Measurements from ENCODE around the gene IRS2. TPM values are rescaled to one million over a fixed set of nuclear protein-coding genes. Genes with fewer than 3 reads are reported as not detected.

IRS2 gene
- total RNA-seq, 6 donors from 2014 or later = 31.8 to 67.9 (median 46.4) TPM

DNA sequence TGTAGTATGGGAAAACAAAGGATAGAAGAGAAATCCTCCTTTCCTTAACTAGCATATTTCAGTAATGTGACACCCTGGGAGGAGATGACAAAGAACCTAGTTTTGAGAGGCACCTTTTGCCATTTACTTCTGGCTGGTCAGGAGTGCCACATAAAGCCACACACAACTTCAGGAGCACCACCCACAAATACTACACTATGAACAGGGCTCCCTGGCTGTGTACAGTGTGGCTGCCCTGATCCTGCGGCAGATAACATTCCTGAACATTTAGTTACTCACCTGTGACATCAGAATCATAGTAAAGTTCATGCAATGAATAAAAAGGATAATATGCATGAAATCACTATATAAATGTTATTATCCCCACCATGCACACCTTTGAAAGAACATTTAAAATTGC lies 17.4 kb upstream of the IRS2 start:
- TF ChIP-seq POLR2A (IDR thresholded peaks at IDR 0.05) = no peak
- no peak overlapping the region for H3K27ac ChIP-seq

DNA sequence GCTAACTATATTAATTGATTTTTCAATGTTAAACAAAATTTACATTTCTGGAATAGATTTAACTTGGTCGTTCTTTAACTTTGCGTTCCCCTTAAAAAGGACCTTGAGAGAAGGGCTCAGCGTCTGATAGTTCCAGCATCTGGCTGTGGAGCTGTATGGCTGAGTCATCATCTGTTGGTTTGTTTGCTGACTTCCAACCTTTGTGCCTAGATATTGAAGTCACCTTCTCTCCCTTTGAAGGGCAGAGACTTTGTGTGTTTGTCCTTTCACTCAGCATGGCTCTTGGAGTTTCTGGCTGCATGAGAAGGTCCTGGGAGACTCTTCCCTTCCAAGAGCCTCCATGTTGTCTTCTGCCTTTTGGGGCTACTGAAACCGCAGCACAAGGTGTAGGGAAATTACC lies 16.6 kb upstream of the IRS2 start:
- Histone ChIP-seq H3K27ac (no peak overlapping the region), H3K4me1 (no peaks in the 10 kb centered on the region), H3K4me3 (no peak overlapping the region), H3K9me3 (no peaks in the 10 kb centered on the region), H3K36me3 (no peaks in the 10 kb centered on the region), H3K27me3 (no peaks in the 10 kb centered on the region)
- TF ChIP-seq EP300 (IDR thresholded peaks at IDR 0.05) (no peak), POLR2AphosphoS5 (IDR thresholded peaks at IDR 0.05) (no peak), POLR2A (IDR thresholded peaks at IDR 0.05) (no peak)
- TF ChIP-seq, protein P1, sequence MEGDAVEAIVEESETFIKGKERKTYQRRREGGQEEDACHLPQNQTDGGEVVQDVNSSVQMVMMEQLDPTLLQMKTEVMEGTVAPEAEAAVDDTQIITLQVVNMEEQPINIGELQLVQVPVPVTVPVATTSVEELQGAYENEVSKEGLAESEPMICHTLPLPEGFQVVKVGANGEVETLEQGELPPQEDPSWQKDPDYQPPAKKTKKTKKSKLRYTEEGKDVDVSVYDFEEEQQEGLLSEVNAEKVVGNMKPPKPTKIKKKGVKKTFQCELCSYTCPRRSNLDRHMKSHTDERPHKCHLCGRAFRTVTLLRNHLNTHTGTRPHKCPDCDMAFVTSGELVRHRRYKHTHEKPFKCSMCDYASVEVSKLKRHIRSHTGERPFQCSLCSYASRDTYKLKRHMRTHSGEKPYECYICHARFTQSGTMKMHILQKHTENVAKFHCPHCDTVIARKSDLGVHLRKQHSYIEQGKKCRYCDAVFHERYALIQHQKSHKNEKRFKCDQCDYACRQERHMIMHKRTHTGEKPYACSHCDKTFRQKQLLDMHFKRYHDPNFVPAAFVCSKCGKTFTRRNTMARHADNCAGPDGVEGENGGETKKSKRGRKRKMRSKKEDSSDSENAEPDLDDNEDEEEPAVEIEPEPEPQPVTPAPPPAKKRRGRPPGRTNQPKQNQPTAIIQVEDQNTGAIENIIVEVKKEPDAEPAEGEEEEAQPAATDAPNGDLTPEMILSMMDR (IDR thresholded peaks at IDR 0.05) = no peak
- WGBS, 2 donors = 91 to 92% methylated on average over 4 of the region's 4 CpGs
- ATAC-seq (ENCODE audit: low FRiP score in 2 of 2) (no peak), DNase-seq (no peak)

More for the DNA sequence above, 17.4 kb upstream of the IRS2 start:
- 92% methylated on average over 1 of the region's 1 CpG for WGBS, 2 donors
- Histone ChIP-seq H3K27me3 (no peaks in the 10 kb centered on the region), H3K36me3 (no peaks in the 10 kb centered on the region), H3K4me1 (no peaks in the 10 kb centered on the region), H3K4me3 (no peak overlapping the region), H3K9me3 (no peaks in the 10 kb centered on the region)
- no peak for DNase-seq
- no peak for ATAC-seq (ENCODE audit: low FRiP score in 2 of 2)

DNA sequence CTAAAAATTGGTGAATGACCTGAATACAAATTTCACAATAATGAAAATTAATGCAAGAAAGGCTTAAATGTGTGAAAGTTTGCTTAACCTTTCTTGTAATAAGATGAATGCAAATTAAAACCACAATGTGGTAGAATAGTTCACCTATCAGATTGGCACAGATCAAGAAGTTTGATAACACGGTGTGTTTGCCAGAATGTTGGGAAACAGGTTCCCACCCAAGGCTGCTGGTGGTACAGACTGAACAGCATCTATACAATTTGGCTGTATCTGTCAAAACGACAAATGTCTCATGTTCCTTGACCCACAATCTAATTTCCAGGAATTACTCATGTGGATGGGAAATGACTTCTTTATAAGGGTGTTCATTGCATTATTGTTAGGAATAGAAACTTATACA lies 8.6 kb upstream of the IRS2 start:
- TF ChIP-seq POLR2A (IDR thresholded peaks at IDR 0.05) (no peak), POLR2AphosphoS5 (IDR thresholded peaks at IDR 0.05) (no peak), EP300 (IDR thresholded peaks at IDR 0.05) (no peak)
- TF ChIP-seq, protein P1 (IDR thresholded peaks at IDR 0.05) = no peak
- Histone ChIP-seq H3K4me1 (peaks cover 0 to 11% (median 3%) of the 10 kb centered on the region in 4 donors), H3K36me3 (no peaks in the 10 kb centered on the region), H3K27me3 (no peaks in the 10 kb centered on the region), H3K4me3 (no peak overlapping the region), H3K27ac (no peak overlapping the region), H3K9me3 (no peaks in the 10 kb centered on the region)
- 17 to 19% methylated on average over 2 of the region's 2 CpGs for WGBS, 2 donors
- ATAC-seq (ENCODE audit: low FRiP score in 2 of 2) (no peak), DNase-seq (no peak)

DNA sequence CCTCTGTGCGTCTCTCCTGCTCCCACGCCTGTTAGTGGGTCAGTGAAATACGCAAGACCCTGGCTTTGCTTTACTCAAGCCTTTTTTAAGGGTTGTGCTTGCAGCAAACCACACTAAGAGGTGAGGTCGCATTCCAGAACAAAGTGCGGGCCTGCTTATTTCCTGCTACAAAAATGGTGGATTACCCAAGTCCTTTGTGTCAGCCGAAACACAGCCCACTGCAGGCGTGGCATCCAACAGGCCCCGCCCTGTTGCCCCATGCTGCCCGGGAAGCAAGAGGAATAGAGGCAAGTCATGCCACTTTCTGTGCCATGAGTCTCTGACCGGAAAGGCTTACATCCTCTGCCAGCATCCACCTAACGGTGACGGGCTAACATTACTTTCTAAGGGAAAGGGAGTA lies 7.7 kb upstream of the IRS2 start:
- ATAC-seq (ENCODE audit: low FRiP score in 2 of 2) (peak in 1 of 2 donors; percentile 38), DNase-seq (peak in 1 of 2 donors; percentile 74)
- H3K9me3 ChIP-seq = no peaks in the 10 kb centered on the region
- H3K4me3 ChIP-seq = no peak overlapping the region
- H3K4me1 ChIP-seq = peaks cover 0 to 17% (median 4%) of the 10 kb centered on the region in 4 donors
- peak overlapping the region in 1 of 4 donors; percentile 36 for H3K27ac ChIP-seq
- no peak for TF ChIP-seq POLR2A (IDR thresholded peaks at IDR 0.05)
- TF ChIP-seq, protein P1 (IDR thresholded peaks at IDR 0.05) = no peak
- no peak for TF ChIP-seq POLR2AphosphoS5 (IDR thresholded peaks at IDR 0.05)
- no peak for TF ChIP-seq EP300 (IDR thresholded peaks at IDR 0.05)
- H3K36me3 ChIP-seq = no peaks in the 10 kb centered on the region
- 67 to 75% methylated on average over 12 of the region's 12 CpGs for WGBS, 2 donors
- H3K27me3 ChIP-seq = no peaks in the 10 kb centered on the region

DNA sequence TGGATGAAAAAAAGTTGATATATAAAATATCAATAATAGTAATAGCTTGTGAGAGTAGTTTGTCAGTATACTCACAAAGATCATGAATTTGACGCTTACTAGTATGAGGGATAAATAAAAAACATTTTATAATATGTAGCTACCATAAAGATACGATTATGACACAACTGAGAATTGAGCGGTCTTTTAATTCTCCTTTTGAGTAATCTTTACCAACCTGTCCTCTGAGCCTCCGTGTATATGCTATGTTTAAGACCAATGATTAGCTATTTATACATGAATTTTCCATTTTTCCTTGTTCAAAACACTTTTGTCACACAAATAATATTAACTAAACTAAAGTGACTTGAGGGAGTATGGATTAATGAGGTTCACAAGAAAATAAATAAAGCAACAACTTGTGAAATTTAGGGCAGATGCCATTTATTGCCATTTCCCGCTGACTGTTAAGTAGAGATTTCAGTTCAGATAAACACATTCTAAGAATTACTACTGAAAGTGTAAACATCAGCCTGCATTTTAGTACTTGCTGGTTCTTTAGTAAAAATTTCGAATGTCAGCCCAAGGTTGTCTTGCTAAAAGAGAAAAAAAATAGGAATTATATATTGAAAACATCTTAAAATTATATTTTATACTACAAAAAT lies 6.2 kb upstream of the IRS2 start:
- 76 to 79% methylated on average over 6 of the region's 6 CpGs for WGBS, 2 donors
- ATAC-seq (ENCODE audit: low FRiP score in 2 of 2) (no peak), DNase-seq (no peak)
- Histone ChIP-seq H3K4me3 (no peak overlapping the region), H3K27ac (no peak overlapping the region), H3K4me1 (peaks cover 8 to 20% (median 14%) of the 10 kb centered on the region in 4 donors), H3K9me3 (no peaks in the 10 kb centered on the region), H3K36me3 (no peaks in the 10 kb centered on the region), H3K27me3 (no peaks in the 10 kb centered on the region)
- TF ChIP-seq EP300 (IDR thresholded peaks at IDR 0.05) (no peak), POLR2A (IDR thresholded peaks at IDR 0.05) (no peak), POLR2AphosphoS5 (IDR thresholded peaks at IDR 0.05) (no peak)
- TF ChIP-seq, protein P1 (IDR thresholded peaks at IDR 0.05) = no peak

Measured in upper lobe of left lung (tissue), 6 donors.